SIG-M5 treated with dmso at 0.1 percent for 504 hours (cell line): ENCODE results near the gene OTUD3.
"Not testable (repeated sequence)": the region's sequence is repeated elsewhere in the genome, so short reads cannot be mapped to it uniquely, and the experiment has no call there.

Experiments
- DNase-seq: peaks from one replicate; lab custom pipeline; 2025; ENCODE audit not compliant: unreplicated experiment; lab: John Stamatoyannopoulos, UW

The OTUD3 gene

GRCh38 chr1:19866758-19867157, 15.4 kb upstream of the OTUD3 start:
- DNase-seq, result no peak

GRCh38 chr1:19868575-19868974, 13.6 kb upstream of the OTUD3 start:
- DNase-seq, result not testable (repeated sequence)

- DNase-seq, result not testable (repeated sequence)
These were observed 12.7 kb upstream of the OTUD3 start for GRCh38 chr1:19869453-19869852.

GRCh38 chr1:19869929-19870328, 12.3 kb upstream of the OTUD3 start:
- DNase-seq, result no peak

- DNase-seq, result no peak
These were observed 10.0 kb upstream of the OTUD3 start for GRCh38 chr1:19872190-19872589.

GRCh38 chr1:19877181-19877750, 4.9 kb upstream of the OTUD3 start:
- DNase-seq, result no peak

- peak; percentile 5 for DNase-seq
These were observed 4.2 kb upstream of the OTUD3 start for GRCh38 chr1:19877821-19878636.

GRCh38 chr1:19878637-19878985, 3.6 kb upstream of the OTUD3 start:
- DNase-seq, result no peak

GRCh38 chr1:19879227-19879626, 3.0 kb upstream of the OTUD3 start:
- no peak for DNase-seq

- no peak for DNase-seq
These were observed 2.5 kb upstream of the OTUD3 start for GRCh38 chr1:19879661-19880060.

- DNase-seq, result not testable (repeated sequence)
These were observed 1.4 kb upstream of the OTUD3 start for GRCh38 chr1:19880841-19881240.

- no peak for DNase-seq
These were observed 2.1 kb downstream of the OTUD3 start for GRCh38 chr1:19884312-19884711.

GRCh38 chr1:19885821-19886220, 3.6 kb downstream of the OTUD3 start:
- no peak for DNase-seq

- no peak for DNase-seq
These were observed 5.9 kb downstream of the OTUD3 start for GRCh38 chr1:19888112-19888511.

GRCh38 chr1:19889656-19890055, 7.5 kb downstream of the OTUD3 start:
- DNase-seq, result no peak

GRCh38 chr1:19892129-19892528, 9.9 kb downstream of the OTUD3 start:
- no peak for DNase-seq

GRCh38 chr1:19892628-19893168, 10.5 kb downstream of the OTUD3 start:
- DNase-seq, result no peak

GRCh38 chr1:19893687-19894086, 11.5 kb downstream of the OTUD3 start:
- no peak for DNase-seq

- no peak for DNase-seq
These were observed 12.0 kb downstream of the OTUD3 start for GRCh38 chr1:19894218-19894617.

GRCh38 chr1:19901653-19902052, 19.5 kb downstream of the OTUD3 start:
- DNase-seq, result no peak

- DNase-seq, result no peak
These were observed 21.4 kb downstream of the OTUD3 start for GRCh38 chr1:19903621-19904020.

- DNase-seq, result no peak
These were observed 25.3 kb downstream of the OTUD3 start for GRCh38 chr1:19907456-19907855.

GRCh38 chr1:19909392-19909791, 27.2 kb downstream of the OTUD3 start:
- no peak for DNase-seq
